ENCODE results near the gene SYPL2. TPM values are rescaled to one million over a fixed set of nuclear protein-coding genes. Genes with fewer than 3 reads are reported as not detected.

Gene SYPL2
- total RNA-seq, 4 donors from 2014 or later = 0.15 to 0.79 (median 0.19) TPM; not detected in 1

DNA sequence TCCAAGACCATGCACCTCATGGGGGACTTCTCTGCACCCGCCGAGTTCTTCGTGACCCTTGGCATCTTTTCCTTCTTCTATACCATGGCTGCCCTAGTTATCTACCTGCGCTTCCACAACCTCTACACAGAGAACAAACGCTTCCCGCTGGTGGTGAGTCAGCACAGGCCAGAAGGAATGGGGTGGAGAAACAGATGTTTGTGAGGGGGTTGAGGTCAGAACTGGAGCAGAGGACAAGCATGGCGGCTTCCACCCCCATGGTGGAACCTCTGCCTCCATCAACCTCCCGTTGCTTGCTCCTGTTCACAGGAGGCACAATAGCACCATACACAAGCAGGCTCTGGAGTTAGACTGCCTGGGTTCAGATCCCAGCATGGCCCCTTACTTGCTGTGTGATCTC lies 10.5 kb downstream of the SYPL2 start:
- Histone ChIP-seq H3K4me3 (no peak overlapping the region), H3K36me3 (no peaks in the 10 kb centered on the region), H3K9me3 (no peaks in the 10 kb centered on the region), H3K27ac (no peak overlapping the region), H3K27me3 (peaks cover 0 to 37% (median 0%) of the 10 kb centered on the region in 4 donors), H3K4me1 (no peaks in the 10 kb centered on the region)
- TF ChIP-seq, protein P1, sequence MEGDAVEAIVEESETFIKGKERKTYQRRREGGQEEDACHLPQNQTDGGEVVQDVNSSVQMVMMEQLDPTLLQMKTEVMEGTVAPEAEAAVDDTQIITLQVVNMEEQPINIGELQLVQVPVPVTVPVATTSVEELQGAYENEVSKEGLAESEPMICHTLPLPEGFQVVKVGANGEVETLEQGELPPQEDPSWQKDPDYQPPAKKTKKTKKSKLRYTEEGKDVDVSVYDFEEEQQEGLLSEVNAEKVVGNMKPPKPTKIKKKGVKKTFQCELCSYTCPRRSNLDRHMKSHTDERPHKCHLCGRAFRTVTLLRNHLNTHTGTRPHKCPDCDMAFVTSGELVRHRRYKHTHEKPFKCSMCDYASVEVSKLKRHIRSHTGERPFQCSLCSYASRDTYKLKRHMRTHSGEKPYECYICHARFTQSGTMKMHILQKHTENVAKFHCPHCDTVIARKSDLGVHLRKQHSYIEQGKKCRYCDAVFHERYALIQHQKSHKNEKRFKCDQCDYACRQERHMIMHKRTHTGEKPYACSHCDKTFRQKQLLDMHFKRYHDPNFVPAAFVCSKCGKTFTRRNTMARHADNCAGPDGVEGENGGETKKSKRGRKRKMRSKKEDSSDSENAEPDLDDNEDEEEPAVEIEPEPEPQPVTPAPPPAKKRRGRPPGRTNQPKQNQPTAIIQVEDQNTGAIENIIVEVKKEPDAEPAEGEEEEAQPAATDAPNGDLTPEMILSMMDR (IDR thresholded peaks at IDR 0.05) = no peak
- TF ChIP-seq POLR2A (IDR thresholded peaks at IDR 0.05) = no peak
- 91 to 92% methylated on average over 6 to 7 of the region's 8 CpGs for WGBS, 2 donors
- intact Hi-C loops (cut with DNase I) = no loop called here
- no peak for DNase-seq

DNA sequence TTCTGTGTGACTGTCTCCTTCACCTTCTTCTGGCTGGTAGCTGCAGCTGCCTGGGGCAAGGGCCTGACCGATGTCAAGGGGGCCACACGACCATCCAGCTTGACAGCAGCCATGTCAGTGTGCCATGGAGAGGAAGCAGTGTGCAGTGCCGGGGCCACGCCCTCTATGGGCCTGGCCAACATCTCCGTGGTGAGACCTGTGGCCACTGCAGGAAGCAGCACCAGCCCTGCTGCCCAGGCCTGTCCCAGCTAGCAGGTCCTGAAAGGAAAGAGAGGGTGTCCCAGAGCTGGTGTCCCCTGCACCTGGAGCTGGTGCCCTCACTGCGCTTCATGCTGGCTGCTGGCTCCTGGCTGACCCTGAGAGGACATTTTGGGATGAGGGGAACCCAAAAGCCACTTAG lies 11.5 kb downstream of the SYPL2 start:
- Histone ChIP-seq H3K27ac (no peak overlapping the region), H3K27me3 (peaks cover 0 to 41% (median 0%) of the 10 kb centered on the region in 4 donors), H3K4me3 (no peak overlapping the region), H3K36me3 (no peaks in the 10 kb centered on the region), H3K9me3 (no peaks in the 10 kb centered on the region), H3K4me1 (peaks cover 0 to 3% (median under 1%) of the 10 kb centered on the region in 3 donors)
- no peak for DNase-seq
- 57% methylated on average over 4 of the region's 6 CpGs; no CpG with 5 or more reads in 1 of the 2 donors for WGBS, 2 donors
- intact Hi-C loops (cut with DNase I) = no loop called here
- TF ChIP-seq, protein P1 (IDR thresholded peaks at IDR 0.05) = no peak
- no peak for TF ChIP-seq POLR2A (IDR thresholded peaks at IDR 0.05)

DNA sequence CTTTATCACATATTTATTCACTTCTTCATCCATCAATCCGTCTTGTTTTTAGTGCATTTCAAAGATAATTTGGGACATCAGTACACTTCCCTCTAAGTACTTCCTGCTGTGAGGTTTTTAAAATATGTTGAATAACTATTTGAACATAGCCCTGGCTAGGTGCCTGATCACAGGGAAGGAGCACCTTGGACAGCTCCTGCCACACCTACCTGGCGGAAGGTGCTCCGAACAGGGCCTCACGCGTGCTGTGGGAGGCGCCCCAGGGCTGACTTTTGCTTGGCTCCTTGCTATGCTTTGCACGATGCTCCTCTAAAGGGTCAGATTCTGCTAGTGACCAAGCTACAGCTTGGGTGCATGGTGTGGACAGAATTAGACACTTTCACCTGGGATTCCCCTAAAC lies 12.5 kb downstream of the SYPL2 start:
- Histone ChIP-seq H3K36me3 (no peaks in the 10 kb centered on the region), H3K4me1 (peaks cover 0 to 11% (median 5%) of the 10 kb centered on the region in 3 donors), H3K9me3 (no peaks in the 10 kb centered on the region), H3K27me3 (peaks cover 0 to 41% (median 0%) of the 10 kb centered on the region in 4 donors), H3K27ac (no peak overlapping the region), H3K4me3 (no peak overlapping the region)
- 12 to 13% methylated on average over 7 of the region's 7 CpGs for WGBS, 2 donors
- no peak for TF ChIP-seq POLR2A (IDR thresholded peaks at IDR 0.05)
- TF ChIP-seq, protein P1 (IDR thresholded peaks at IDR 0.05) = no peak
- no peak for DNase-seq
- intact Hi-C loops (cut with DNase I) = no loop called here

DNA sequence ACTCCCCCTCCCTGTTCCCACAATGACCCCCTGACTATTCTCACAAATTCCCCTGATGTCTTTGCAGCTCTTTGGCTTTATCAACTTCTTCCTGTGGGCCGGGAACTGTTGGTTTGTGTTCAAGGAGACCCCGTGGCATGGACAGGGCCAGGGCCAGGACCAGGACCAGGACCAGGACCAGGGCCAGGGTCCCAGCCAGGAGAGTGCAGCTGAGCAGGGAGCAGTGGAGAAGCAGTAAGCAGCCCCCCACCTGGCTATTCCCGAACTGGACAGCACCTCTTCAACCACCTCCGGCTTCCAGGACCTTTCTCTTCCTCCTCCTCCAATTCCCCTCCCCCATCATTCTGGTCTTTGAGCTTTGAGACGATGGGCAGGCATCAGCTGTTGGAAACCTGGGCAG lies 13.0 kb downstream of the SYPL2 start:
- H3K27ac ChIP-seq = no peak overlapping the region
- intact Hi-C loops (cut with DNase I) = no loop called here
- no peak for DNase-seq
- no peak overlapping the region for H3K4me3 ChIP-seq
- 60 to 66% methylated on average over 3 to 4 of the region's 5 CpGs for WGBS, 2 donors
- TF ChIP-seq POLR2A (IDR thresholded peaks at IDR 0.05) = no peak
- TF ChIP-seq, protein P1 (IDR thresholded peaks at IDR 0.05) = no peak
- peaks cover 1 to 12% (median 5%) of the 10 kb centered on the region in 3 donors for H3K4me1 ChIP-seq
- no peaks in the 10 kb centered on the region for H3K36me3 ChIP-seq
- peaks cover 0 to 41% (median 0%) of the 10 kb centered on the region in 4 donors for H3K27me3 ChIP-seq
- no peaks in the 10 kb centered on the region for H3K9me3 ChIP-seq

DNA sequence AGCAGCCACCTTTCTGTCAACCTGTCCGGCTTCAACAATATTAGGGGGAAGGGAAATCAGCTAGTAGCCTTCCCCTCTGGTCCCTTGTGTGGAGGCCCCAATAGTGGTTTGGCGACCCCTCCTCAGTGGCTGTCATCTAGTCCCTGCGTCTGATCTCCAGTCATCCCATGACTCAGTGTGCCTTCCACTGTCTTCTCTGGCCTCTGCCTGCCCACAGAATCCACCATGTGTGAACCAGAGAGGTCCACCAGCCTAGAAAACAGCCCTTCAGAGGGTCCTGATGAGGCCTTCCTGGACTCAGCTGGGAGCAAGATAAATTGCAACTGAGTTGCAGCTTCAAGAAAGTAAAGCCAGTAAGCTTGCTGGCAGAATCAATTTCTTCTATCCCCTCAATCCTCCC lies 13.6 kb downstream of the SYPL2 start:
- no peak overlapping the region for H3K27ac ChIP-seq
- 70 to 89% methylated on average over 2 to 3 of the region's 3 CpGs for WGBS, 2 donors
- H3K4me3 ChIP-seq = no peak overlapping the region
- H3K27me3 ChIP-seq = peaks cover 0 to 41% (median 0%) of the 10 kb centered on the region in 4 donors
- no peaks in the 10 kb centered on the region for H3K9me3 ChIP-seq
- TF ChIP-seq, protein P1 (IDR thresholded peaks at IDR 0.05) = no peak
- TF ChIP-seq POLR2A (IDR thresholded peaks at IDR 0.05) = no peak
- DNase-seq = no peak
- intact Hi-C loops (cut with DNase I) = no loop called here
- H3K36me3 ChIP-seq = no peaks in the 10 kb centered on the region
- H3K4me1 ChIP-seq = peaks cover 7 to 18% (median 11%) of the 10 kb centered on the region in 3 donors

All from esophagus squamous epithelium (tissue), 5 donors.